ENCODE results near the gene MS4A8.
"Not testable (repeated sequence)": the region's sequence is repeated elsewhere in the genome, so short reads cannot be mapped to it uniquely, and the experiment has no call there.

MS4A8 gene

DNA sequence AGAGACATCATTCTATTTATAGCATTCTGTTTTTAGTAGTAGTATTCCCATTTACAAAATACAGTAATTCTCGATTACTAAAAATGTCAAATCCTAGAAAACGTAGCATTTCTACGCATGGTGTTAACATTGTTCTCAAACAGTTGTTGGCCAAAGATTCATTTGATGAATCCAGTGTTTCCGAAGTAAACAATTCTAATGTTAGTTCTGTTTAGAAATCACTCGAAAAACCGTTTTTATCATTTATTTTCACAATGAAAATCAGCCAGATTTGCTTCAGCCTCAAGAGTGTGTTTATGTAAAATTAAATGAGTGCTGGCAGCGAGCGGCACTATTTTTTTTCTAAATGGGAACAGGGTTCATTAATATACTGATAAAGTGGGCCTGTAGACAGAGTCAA, 32.2 kb downstream of the MS4A8 start:
- no peak for DNase-seq

GRCh38 chr11:60734279-60734678, 34.9 kb downstream of the MS4A8 start:
- no peak for DNase-seq

DNA sequence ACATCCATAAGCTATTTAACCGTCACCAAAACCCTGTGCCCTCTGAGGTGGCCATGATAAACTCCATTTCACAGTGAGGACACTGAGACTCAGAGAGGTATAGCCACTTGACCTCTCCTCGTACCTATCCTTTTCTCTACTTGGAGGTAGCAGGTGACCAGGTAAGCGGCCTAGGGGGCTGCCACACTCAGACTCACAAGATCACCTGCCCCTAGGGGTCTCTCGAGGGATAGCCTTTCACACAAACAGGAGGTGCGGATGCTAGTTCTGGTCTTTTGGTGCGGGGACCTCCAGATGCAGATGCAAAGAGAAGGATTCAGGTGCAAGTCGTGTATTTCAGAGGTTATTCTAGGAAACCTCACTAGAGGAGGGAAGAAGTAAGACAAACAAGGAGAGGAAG, 39.7 kb downstream of the MS4A8 start:
- DNase-seq = no peak

DNA sequence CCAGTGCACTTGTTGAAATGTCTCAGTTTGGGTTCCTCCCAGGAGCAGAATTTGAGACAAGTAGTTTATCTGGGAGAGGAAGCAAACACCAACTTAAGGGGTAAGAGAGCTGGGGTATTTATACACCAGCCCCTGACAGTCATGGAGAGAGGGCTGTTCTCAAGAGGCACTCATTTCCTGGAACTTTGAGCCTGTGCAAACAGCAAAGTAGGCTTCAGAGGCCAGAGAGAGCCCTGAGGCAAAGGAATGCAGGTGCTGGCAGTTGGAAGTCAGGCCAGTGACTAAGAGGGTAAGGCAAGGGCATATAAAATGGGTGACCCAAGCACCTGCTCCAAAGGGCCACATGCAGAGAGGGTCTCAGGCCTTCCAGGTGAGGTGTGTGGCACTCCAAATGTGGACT, 41.2 kb downstream of the MS4A8 start:
- no peak for DNase-seq

DNA sequence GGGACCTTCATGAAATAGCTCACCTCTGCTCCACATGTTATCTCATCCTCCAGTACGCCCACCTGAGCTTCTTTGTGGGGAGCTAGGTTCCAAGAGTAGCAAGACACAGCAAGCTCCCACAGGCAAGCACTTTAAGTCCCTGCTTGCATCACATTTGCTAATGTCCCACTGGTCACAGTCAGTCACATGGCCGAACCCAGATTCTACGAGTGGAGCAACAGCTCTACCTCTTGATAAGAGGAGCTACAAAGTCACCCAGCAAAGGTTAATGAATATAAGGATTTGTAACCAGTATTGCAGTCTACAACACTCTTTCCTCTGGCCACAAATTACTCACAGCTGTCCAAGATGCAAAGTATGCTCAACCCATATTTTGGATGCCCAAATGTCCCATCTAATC, 42.0 kb downstream of the MS4A8 start:
- DNase-seq = no peak

GRCh38 chr11:60743058-60743457, 43.6 kb downstream of the MS4A8 start:
- no peak for DNase-seq

- DNase-seq = no peak
Observed at GRCh38 chr11:60744114-60744513, 44.7 kb downstream of the MS4A8 start.

GRCh38 chr11:60747359-60747873, 48.0 kb downstream of the MS4A8 start:
- no peak for DNase-seq

GRCh38 chr11:60748225-60748624, 48.8 kb downstream of the MS4A8 start:
- no peak for DNase-seq

GRCh38 chr11:60748821-60749220, 49.4 kb downstream of the MS4A8 start:
- no peak for DNase-seq

DNA sequence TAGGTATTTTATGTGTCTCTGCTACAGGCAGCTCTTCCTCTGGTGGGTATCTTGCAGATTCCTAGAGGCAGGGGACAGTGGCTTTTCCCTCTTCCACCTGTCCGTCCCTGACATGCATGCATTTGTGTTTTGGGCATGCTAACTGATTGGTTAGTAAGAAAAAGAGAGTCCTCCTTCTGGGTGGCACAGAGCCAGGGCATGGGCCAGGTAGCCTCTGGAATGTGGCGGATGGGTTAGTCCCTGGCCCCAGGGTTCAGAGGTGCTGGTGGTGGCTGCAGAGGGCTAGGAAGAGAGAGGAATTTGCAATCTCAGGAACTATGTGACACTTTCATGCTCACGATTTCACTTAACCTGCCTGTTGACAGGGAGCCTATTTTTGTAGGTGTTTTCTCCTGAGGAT, 51.5 kb downstream of the MS4A8 start:
- no peak for DNase-seq

- DNase-seq = peak; percentile 25
Observed at GRCh38 chr11:60753309-60753708, 53.9 kb downstream of the MS4A8 start.

GRCh38 chr11:60754887-60755286, 55.5 kb downstream of the MS4A8 start:
- DNase-seq = no peak

- DNase-seq = peak; percentile 72
Observed at GRCh38 chr11:60756307-60757032, 57.1 kb downstream of the MS4A8 start, which contains the start of gene MS4A15. Gene MS4A15, plus strand, starts transcription at chr11:60756867. Its CDS starts 6,867 bp downstream, at chr11:60763734.

DNA sequence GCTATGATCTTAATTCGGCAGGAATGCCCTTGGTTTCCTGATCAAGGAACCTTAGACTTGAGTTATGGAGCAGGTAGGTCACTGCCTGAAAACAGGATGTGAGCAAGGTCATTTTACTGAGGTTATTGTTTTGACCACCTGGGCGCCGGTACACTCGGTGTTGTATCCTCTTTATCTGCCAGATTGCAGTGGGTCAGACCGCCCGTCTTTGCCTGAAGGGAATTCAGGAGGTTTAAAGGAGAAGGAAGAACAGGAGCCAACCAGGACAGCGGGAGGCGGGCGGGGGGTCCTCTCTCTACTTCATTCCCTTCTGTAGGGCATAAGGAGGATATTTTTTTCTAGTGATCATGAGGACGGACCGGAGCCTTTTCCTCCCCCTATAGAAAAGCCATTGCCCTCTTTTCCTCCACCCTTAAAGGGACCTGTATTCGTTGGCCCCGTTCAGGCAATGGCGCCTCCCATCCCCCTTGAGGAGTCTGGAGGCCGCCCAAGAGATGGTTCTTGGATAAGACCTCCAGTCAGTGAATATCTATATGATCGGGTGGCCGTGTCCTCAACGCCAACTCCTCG, 57.9 kb downstream of the MS4A8 start:
- DNase-seq = no peak

DNA sequence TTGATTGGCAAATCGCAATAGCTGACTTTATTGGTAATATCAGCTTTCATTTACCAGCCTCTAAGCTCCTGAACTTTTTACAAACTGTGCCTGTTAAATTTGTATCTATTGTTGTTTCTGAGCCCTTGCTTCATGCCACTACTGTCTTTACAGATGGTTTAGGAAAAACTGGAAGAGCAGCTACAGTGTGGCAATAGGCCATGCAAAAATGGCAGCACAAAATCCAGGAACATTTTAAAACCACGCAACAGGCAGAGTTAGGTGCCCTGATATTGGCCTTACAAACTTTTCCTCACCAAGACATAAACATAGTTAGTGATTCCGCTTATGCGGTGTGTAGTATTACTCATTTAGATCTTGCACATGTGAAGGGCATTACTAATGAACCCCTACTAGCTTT, 59.3 kb downstream of the MS4A8 start:
- not testable (repeated sequence) for DNase-seq

DNA sequence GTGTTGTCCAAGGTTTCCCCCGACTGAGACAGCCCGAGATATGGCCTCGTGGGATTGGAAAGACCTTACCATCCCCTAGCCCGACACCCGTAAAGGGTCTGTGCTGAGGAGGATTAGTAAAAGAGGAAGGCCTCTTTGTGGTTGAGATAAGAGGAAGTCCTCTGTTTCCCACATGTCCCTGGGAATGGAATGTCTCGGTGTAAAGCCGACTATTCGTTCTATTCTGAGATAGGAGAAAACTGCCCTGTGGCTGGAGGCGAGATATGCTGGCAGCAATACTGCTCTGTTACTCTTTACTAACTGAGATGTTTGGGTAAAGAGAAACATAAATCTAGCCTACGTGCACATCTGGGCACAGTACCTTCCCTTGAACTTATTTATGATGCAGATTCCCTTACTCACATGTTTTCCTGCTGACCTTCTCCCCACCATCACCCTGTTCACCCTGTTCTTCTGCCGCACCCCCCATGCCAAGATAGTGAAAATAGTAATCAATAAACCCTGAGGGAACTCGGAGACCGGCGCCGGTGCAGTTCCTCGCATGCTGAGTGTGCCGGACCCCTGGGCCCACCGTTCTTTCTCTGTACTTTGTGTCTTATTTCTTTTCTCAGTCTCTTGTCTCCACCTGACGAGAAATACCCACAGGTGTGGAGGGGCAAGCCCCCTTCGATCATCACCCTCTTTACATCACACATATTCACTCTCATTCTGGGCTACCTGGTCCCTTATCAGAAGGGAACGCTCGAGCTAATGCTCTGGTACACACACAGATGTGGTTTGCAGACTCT, 60.2 kb downstream of the MS4A8 start:
- peak; percentile 67 for DNase-seq

GRCh38 chr11:60761436-60762190, 62.2 kb downstream of the MS4A8 start:
- DNase-seq = no peak

DNA sequence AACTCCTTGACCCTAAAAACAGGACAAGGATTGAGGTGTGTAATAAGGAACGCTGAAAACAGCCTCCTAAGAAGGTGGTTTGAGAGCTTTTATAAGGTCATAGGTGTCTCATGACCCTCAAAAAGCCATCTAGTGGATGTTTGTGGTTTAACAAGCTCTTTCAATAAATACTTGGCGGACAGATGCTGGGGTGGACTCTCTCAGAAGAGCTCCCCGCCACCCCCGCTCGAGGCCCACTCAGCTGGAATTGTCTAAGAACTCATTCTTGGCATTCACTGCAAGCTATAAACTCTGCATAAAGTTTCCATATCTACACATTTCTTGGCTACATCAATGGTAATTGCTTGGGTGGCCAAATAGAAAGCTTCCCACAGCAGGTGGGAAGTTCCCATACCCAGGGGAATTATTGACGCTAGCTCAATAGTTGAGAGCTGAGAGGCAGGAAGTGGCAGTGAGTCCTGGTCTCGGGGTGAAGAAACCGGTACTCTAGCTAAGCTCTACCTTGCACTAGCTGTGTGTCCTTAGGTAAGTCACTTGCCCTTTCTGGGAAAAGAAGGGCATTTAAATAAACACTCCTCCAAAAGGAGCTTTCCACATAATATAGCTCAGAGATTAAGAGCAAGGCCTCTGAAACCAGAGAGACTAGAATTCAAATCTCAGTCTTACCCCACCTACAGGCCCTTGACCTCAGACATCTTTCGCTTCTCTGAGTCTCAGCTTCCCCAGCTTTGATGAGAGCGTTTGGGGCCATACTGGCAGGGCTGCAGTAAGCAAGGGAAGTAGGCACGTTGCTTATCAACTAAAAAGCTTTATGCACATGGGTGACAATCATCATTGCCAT, 63.7 kb downstream of the MS4A8 start:
- DNase-seq = peak; percentile 60

DNA sequence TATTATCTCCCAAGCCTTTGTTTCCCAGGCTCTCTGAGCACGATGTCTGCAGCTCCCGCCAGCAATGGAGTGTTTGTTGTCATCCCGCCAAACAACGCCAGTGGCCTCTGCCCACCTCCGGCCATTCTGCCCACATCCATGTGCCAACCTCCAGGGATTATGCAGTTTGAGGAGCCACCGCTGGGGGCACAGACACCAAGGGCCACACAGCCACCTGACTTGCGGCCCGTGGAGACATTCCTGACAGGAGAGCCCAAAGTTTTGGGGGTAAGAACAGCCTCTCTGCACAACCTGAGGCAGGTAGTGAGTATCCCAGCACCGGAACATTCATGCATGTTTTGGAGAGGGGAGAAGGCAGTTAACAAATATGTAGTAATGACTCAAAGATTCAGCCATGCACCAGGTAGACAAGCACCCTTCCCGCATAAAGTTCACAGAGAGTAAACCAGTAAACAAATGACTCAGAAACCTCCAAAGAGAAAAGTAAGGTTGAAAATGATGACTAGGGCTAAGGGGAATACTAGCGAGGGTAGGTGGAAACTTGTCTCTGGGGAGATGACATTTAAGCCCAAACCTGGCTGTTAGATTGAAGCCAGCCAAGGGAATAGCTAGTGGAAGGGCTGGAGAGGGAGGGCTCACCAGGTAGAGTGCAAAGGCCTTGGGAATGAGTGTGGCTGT, 64.4 kb downstream of the MS4A8 start:
- DNase-seq = no peak

DNA sequence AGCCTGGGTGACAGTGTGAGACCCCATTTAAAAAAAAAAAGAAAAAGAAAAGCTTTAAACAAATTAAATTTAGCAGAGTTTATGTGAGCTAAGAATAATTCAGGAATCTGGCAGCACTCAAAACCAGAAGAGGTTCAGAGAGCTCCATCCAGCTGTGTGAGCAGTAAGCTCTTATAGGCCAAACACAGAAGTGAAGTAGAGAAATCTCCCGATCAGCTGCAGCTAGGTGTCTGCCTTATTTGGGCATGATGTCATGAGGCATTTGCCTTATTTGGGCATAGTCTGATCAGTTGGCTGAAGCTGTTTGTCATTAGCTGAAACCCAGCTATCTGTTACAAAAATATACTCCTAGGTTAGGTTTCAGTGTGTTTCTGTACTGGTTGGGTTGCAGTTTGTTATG, 65.5 kb downstream of the MS4A8 start:
- peak; percentile 27 for DNase-seq

Data from hematopoietic multipotent progenitor cell treated with erythropoietin and hydrocortisone succinate and interleukin-3 and kit ligand, for 4 days (in vitro differentiated cells).